ENCODE data around the gene COPB2. TPM values are rescaled to one million over a fixed set of nuclear protein-coding genes. Genes with fewer than 3 reads are reported as not detected.
A peak's percentile ranks its signal among the peaks of the same experiment; 100 is the strongest.

The COPB2 gene
- total and polyA plus RNA-seq, 2 of the 4 experiments (the other 2 are of a cell fraction): 179 to 363 TPM

DNA sequence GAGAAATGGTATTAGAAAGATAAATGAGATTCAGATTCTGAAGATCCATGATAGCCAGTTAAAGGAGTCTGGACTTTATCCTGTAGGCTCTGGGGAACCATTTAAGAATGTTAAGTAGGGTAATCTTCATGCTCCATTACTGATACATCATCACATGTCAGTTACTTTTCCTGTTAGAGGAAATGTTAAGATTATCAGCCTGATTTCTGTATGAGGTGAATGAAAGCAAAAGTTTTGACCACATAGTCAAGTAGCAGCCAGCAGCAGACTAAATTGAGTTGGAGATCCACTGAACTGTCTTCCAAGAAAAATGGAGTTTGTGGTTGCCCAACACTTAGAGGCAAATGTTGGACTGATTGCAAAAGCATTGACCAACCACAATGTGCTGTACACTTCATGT is 4.7 kb upstream of the COPB2 start:
- Histone ChIP-seq H3K4me3 (ENCODE audit: insufficient read depth, low read depth, low read length) (no peak overlapping the region), H4K20me1 (ENCODE audit: insufficient read depth, low read length) (no peaks in the 10 kb centered on the region; the same call in 1 of the 2 replicates), H4K91ac (ENCODE audit: insufficient read depth, low read depth, low read length) (no peak overlapping the region), H2BK120ac (ENCODE audit: low read depth, low read length) (no peak overlapping the region), H2AK5ac (ENCODE audit: low read depth, low read length) (no peak overlapping the region), H3K27me3 (ENCODE audit: control insufficient read depth, insufficient read depth, low read length) (no peaks in the 10 kb centered on the region), H3K4me2 (ENCODE audit: low read depth, low read length) (no peak overlapping the region), H4K8ac (ENCODE audit: low read depth in 2 of 2, low read length in 2 of 2) (no peak overlapping the region), H3K4me1 (ENCODE audit: control insufficient read depth, insufficient read depth, low read length) (no peaks in the 10 kb centered on the region), H3K9me3 (ENCODE audit: control insufficient read depth, insufficient read depth, low read length) (no peaks in the 10 kb centered on the region), H2BK5ac (ENCODE audit: low read depth, low read length, poor library complexity, severe bottlenecking) (no peak overlapping the region), H3K23ac (ENCODE audit: low read depth, low read length) (no peak overlapping the region), H2AK9ac (replicated peaks; ENCODE audit: low read depth, low read length, poor library complexity) (no peak overlapping the region), H3K36me3 (ENCODE audit: control insufficient read depth, insufficient read depth, low read length) (no peaks in the 10 kb centered on the region), H2BK15ac (ENCODE audit: low read depth, low read length) (no peak overlapping the region), H3K14ac (replicated peaks; ENCODE audit: low read depth, low read length) (no peak overlapping the region), H3K27ac (ENCODE audit: insufficient read depth, low read length) (no peak overlapping the region), H4K5ac (ENCODE audit: low read depth, low read length) (no peak overlapping the region), H3K56ac (ENCODE audit: extremely low read depth, insufficient read depth, low read length) (no peak overlapping the region), H2BK20ac (ENCODE audit: low read depth, low read length) (no peak overlapping the region), H3K18ac (ENCODE audit: low read depth, low read length) (no peak overlapping the region), H2AFZ (replicated peaks; ENCODE audit: low read length, poor library complexity) (no peak overlapping the region), H3K9ac (ENCODE audit: low read depth, low read length) (no peak overlapping the region), H3K4ac (ENCODE audit: low read depth, low read length) (no peak overlapping the region), H3K9me1 (ENCODE audit: insufficient read depth, low read length) (no peaks in the 10 kb centered on the region), H3K79me1 (ENCODE audit: low read depth in 1 of 2, low read length in 2 of 2) (peaks cover 2 to 8% of the 10 kb centered on the region in 2 experiments; a peak in 1 of 4 replicates)
- in situ Hi-C loops (cut with MboI; ENCODE audit: low sequenced_read_pairs): no loop called here
- no peak for TF ChIP-seq BHLHE40 (IDR thresholded peaks at IDR 0.05; ENCODE audit: low read depth, low read length)
- 0 out of 2 replicates have a peak, but pooled peaks have one; percentile 17 for TF ChIP-seq CEBPB (IDR thresholded peaks at IDR 0.05; ENCODE audit: low read depth, low read length)
- ATAC-seq (ENCODE audit: low read depth): no peak
- dilution Hi-C loops (cut with HindIII; ENCODE audit: low sequenced_read_pairs, unreplicated experiment): no loop called here
- peak; percentile 4 for DNase-seq
- CTCF ChIA-PET: no interaction called here
- no TSS peak for BruUV-seq (replicated peaks)
- POLR2A ChIA-PET (ENCODE audit: unreplicated experiment): no interaction called here
- intact Hi-C loops (cut with micrococcal nuclease): no loop called here
